ENCODE data around the gene PXDC1.
"Not testable (repeated sequence)": the region's sequence is repeated elsewhere in the genome, so short reads cannot be mapped to it uniquely, and the experiment has no call there.

The PXDC1 gene

DNA sequence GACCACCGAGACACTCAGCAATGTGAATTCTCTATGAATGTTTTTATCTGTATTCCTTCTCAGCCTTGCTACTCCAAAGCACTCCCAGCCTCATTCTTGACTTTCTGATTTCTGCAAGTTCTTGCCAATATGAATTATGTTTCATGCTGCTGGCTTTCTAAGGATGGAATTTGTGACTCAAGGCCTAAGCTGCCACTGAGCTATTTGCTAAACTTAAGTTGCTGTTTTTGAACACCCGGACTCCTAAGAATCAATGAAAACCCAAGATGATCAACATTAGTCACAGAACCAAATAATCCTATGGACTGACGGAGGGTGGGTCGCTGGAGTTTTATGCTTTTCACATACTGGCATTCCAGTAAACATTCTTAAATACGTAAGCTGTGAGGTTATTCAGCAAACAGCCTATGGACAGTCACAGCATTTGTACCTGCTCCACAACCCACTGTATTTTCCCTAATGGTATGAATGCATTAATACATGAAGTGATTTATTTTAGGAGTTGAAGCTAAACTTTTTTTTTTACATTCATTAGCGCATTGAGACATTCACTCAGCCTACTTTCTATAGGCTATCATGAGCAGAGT lies 8.2 kb upstream of the PXDC1 start:
- H3K4me2 ChIP-seq (ENCODE audit: insufficient read depth, low read length, poor library complexity, severe bottlenecking): no peak overlapping the region
- H3K4ac ChIP-seq (ENCODE audit: low read length): no peak overlapping the region
- no peak overlapping the region for H4K91ac ChIP-seq (ENCODE audit: low read depth, low read length, poor library complexity)
- no peak overlapping the region for H4K8ac ChIP-seq (ENCODE audit: low read depth, low read length)
- DNase-seq (ENCODE audit: low spot score): no peak
- H3K18ac ChIP-seq (ENCODE audit: low read length): no peak overlapping the region
- no peaks in the 10 kb centered on the region for H3K27me3 ChIP-seq (ENCODE audit: control insufficient read depth in 3 of 3, insufficient read depth in 3 of 3, low read depth in 1 of 3, low read length in 3 of 3)
- no peak overlapping the region for H3K4me3 ChIP-seq (ENCODE audit: low read length in 2 of 2)
- H3K9me3 ChIP-seq (replicated peaks in 1 of 2; ENCODE audit: control insufficient read depth in 2 of 2, insufficient read depth in 1 of 2, low read depth in 1 of 2, low read length in 2 of 2): no peaks in the 10 kb centered on the region
- H2BK15ac ChIP-seq (ENCODE audit: low read length): no peak overlapping the region
- H2AFZ ChIP-seq (ENCODE audit: low read length): no peak overlapping the region
- H3K36me3 ChIP-seq (replicated peaks in 1 of 2; ENCODE audit: control insufficient read depth in 2 of 2, insufficient read depth in 2 of 2, low read length in 2 of 2): no peaks in the 10 kb centered on the region
- H3K23ac ChIP-seq (ENCODE audit: low read depth, low read length, poor library complexity): no peak overlapping the region
- H2BK5ac ChIP-seq (ENCODE audit: low read length): no peak overlapping the region
- no peaks in the 10 kb centered on the region for H3K79me1 ChIP-seq (ENCODE audit: low read depth, low read length)
- H2BK12ac ChIP-seq (ENCODE audit: low read length): no peak overlapping the region
- H2BK120ac ChIP-seq (ENCODE audit: low read depth, low read length): no peak overlapping the region
- WGBS, 2 donors (ENCODE audit: extremely low coverage in 2 of 2, insufficient read length in 2 of 2, insufficient replicate concordance in 1 of 2): no CpG with 5 or more reads among the region's 6 CpGs
- no peak overlapping the region for H2AK5ac ChIP-seq (ENCODE audit: low read depth, low read length)
- peaks cover 1 to 2% of the 10 kb centered on the region in 2 donors for H3K4me1 ChIP-seq (ENCODE audit: control insufficient read depth in 2 of 2, insufficient read depth in 1 of 2, low read depth in 1 of 2, low read length in 2 of 2)
- H3K14ac ChIP-seq (ENCODE audit: low read length): no peak overlapping the region
- no peak overlapping the region for H3K9ac ChIP-seq (ENCODE audit: low read depth, low read length, poor library complexity)
- no peak overlapping the region for H3K27ac ChIP-seq (replicated peaks; ENCODE audit: low read length)

DNA sequence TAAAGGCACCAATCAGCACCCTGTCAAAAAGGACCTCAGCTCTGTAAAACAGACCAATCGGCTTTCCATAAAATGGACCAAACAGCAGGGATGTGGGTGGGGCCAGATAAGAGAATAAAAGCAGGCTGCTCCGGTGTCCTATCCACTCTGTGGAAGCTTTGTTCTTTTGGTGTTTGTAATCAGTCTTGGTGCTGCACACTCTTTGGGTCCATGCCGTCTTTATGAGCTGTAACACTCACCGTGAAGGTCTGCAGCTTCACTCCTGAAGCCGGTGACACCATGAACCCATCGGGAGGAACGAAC lies 7.3 kb upstream of the PXDC1 start:
- Histone ChIP-seq H3K4me1 (ENCODE audit: control insufficient read depth in 2 of 2, insufficient read depth in 1 of 2, low read depth in 1 of 2, low read length in 2 of 2) (peaks cover 1 to 2% of the 10 kb centered on the region in 2 donors), H3K79me1 (ENCODE audit: low read depth, low read length) (no peaks in the 10 kb centered on the region), H3K4me3 (ENCODE audit: low read length in 2 of 2) (no peak overlapping the region), H3K4ac (ENCODE audit: low read length) (no peak overlapping the region), H2BK120ac (ENCODE audit: low read depth, low read length) (no peak overlapping the region), H4K8ac (ENCODE audit: low read depth, low read length) (no peak overlapping the region), H3K36me3 (replicated peaks in 1 of 2; ENCODE audit: control insufficient read depth in 2 of 2, insufficient read depth in 2 of 2, low read length in 2 of 2) (no peaks in the 10 kb centered on the region), H3K23ac (ENCODE audit: low read depth, low read length, poor library complexity) (no peak overlapping the region), H4K91ac (ENCODE audit: low read depth, low read length, poor library complexity) (no peak overlapping the region), H3K9ac (ENCODE audit: low read depth, low read length, poor library complexity) (no peak overlapping the region), H3K9me3 (replicated peaks in 1 of 2; ENCODE audit: control insufficient read depth in 2 of 2, insufficient read depth in 1 of 2, low read depth in 1 of 2, low read length in 2 of 2) (no peaks in the 10 kb centered on the region), H3K4me2 (ENCODE audit: insufficient read depth, low read length, poor library complexity, severe bottlenecking) (no peak overlapping the region), H3K27me3 (ENCODE audit: control insufficient read depth in 3 of 3, insufficient read depth in 3 of 3, low read depth in 1 of 3, low read length in 3 of 3) (peaks cover 0 to 1% (median 0%) of the 10 kb centered on the region in 3 experiments), H3K18ac (ENCODE audit: low read length) (no peak overlapping the region), H3K27ac (replicated peaks; ENCODE audit: low read length) (no peak overlapping the region), H2BK15ac (ENCODE audit: low read length) (no peak overlapping the region), H3K14ac (ENCODE audit: low read length) (no peak overlapping the region), H2BK12ac (ENCODE audit: low read length) (no peak overlapping the region), H2AK5ac (ENCODE audit: low read depth, low read length) (no peak overlapping the region), H2AFZ (ENCODE audit: low read length) (no peak overlapping the region), H2BK5ac (ENCODE audit: low read length) (no peak overlapping the region)
- no peak for DNase-seq (ENCODE audit: low spot score)
- WGBS, 2 donors (ENCODE audit: extremely low coverage in 2 of 2, insufficient read length in 2 of 2, insufficient replicate concordance in 1 of 2): no CpG with 5 or more reads among the region's 7 CpGs

DNA sequence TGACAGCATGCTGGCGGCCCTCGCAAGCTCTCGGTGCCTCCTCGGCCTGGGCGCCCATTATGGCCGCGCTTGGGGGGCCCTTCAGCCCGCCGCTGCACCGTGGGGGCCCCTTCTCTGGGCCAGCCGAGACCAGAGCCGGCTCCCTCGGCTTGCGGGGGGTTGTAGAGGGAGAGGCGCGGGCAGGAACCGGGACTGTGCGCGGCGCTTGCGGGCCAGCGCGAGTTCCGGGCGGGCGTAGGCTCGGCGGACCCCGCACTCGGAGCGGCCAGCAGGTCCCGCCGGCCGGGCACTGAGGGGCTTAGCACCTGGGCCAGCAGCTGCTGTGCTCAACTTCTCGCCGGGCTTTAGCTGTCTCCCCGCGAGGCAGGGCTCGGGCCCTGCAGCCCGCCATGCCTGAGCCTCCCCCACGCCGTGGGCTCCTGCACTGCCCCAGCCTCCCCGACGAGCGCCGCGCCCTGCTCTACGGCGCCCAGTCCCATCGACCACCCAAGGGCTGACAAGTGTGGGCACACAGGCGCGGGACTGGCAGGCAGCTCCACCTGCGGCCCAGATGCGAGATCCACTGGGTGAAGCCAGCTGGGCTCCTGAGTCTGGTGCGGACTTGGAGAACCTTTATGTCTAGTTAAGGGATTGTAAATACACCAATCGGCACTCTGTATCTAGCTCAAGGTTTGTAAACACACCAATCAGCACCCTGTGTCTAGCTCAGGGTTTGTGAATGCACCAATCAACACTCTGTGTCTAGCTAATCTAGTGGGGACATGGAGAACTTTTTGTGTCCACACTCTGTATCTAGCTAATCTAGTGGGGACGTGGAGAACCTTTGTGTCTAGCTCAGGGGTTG lies 6.7 kb upstream of the PXDC1 start:
- H4K8ac ChIP-seq (ENCODE audit: low read depth, low read length); H3K14ac ChIP-seq (ENCODE audit: low read length); H2AK5ac ChIP-seq (ENCODE audit: low read depth, low read length); H3K27me3 ChIP-seq (ENCODE audit: control insufficient read depth in 3 of 3, insufficient read depth in 3 of 3, low read depth in 1 of 3, low read length in 3 of 3); H3K18ac ChIP-seq (ENCODE audit: low read length); H3K9ac ChIP-seq (ENCODE audit: low read depth, low read length, poor library complexity); H3K36me3 ChIP-seq (replicated peaks in 1 of 2; ENCODE audit: control insufficient read depth in 2 of 2, insufficient read depth in 2 of 2, low read length in 2 of 2); H2BK15ac ChIP-seq (ENCODE audit: low read length); H3K9me3 ChIP-seq (replicated peaks in 1 of 2; ENCODE audit: control insufficient read depth in 2 of 2, insufficient read depth in 1 of 2, low read depth in 1 of 2, low read length in 2 of 2); H2AFZ ChIP-seq (ENCODE audit: low read length); H3K23ac ChIP-seq (ENCODE audit: low read depth, low read length, poor library complexity); H2BK5ac ChIP-seq (ENCODE audit: low read length); H3K4ac ChIP-seq (ENCODE audit: low read length); H3K27ac ChIP-seq (replicated peaks; ENCODE audit: low read length); H3K4me1 ChIP-seq (ENCODE audit: control insufficient read depth in 2 of 2, insufficient read depth in 1 of 2, low read depth in 1 of 2, low read length in 2 of 2); H4K91ac ChIP-seq (ENCODE audit: low read depth, low read length, poor library complexity); H3K4me3 ChIP-seq (ENCODE audit: low read length in 2 of 2); DNase-seq (ENCODE audit: low spot score); H3K79me1 ChIP-seq (ENCODE audit: low read depth, low read length); H2BK120ac ChIP-seq (ENCODE audit: low read depth, low read length); H2BK12ac ChIP-seq (ENCODE audit: low read length); H3K4me2 ChIP-seq (ENCODE audit: insufficient read depth, low read length, poor library complexity, severe bottlenecking): not testable (repeated sequence)
- WGBS, 2 donors (ENCODE audit: extremely low coverage in 2 of 2, insufficient read length in 2 of 2, insufficient replicate concordance in 1 of 2): no CpG with 5 or more reads among the region's 57 CpGs

DNA sequence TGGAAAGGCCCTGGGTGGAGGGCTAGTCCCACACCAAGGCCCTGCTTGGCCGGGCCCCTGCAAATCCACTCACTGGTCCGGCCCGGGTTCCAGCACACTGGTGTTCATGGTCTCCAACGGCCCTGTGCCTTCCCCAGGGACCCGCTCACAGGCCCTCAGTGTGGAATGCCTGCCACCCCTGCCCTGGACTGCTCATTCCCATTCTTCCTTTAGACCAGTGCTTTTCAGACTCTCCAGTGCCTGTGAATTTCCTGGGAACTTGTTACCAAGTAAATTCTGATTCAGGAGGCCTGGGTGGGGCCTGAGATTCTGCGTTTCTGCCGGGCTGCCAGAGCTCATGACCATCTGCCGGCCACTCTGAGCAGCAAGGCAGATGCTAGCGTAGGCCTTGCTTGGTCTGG lies 5.7 kb upstream of the PXDC1 start:
- no peak for DNase-seq (ENCODE audit: low spot score)
- Histone ChIP-seq H3K4me2 (ENCODE audit: insufficient read depth, low read length, poor library complexity, severe bottlenecking) (no peak overlapping the region), H4K91ac (ENCODE audit: low read depth, low read length, poor library complexity) (no peak overlapping the region), H3K4me3 (ENCODE audit: low read length in 2 of 2) (no peak overlapping the region), H3K18ac (ENCODE audit: low read length) (no peak overlapping the region), H2AK5ac (ENCODE audit: low read depth, low read length) (no peak overlapping the region), H4K8ac (ENCODE audit: low read depth, low read length) (no peak overlapping the region), H3K27me3 (ENCODE audit: control insufficient read depth in 3 of 3, insufficient read depth in 3 of 3, low read depth in 1 of 3, low read length in 3 of 3) (peaks cover 0 to 15% (median 0%) of the 10 kb centered on the region in 3 experiments), H3K36me3 (replicated peaks in 1 of 2; ENCODE audit: control insufficient read depth in 2 of 2, insufficient read depth in 2 of 2, low read length in 2 of 2) (no peaks in the 10 kb centered on the region), H2BK12ac (ENCODE audit: low read length) (no peak overlapping the region), H2AFZ (ENCODE audit: low read length) (peak overlapping the region; percentile 14), H3K9ac (ENCODE audit: low read depth, low read length, poor library complexity) (no peak overlapping the region), H2BK15ac (ENCODE audit: low read length) (no peak overlapping the region), H3K27ac (replicated peaks; ENCODE audit: low read length) (no peak overlapping the region), H3K4ac (ENCODE audit: low read length) (no peak overlapping the region), H2BK5ac (ENCODE audit: low read length) (no peak overlapping the region), H2BK120ac (ENCODE audit: low read depth, low read length) (no peak overlapping the region), H3K9me3 (replicated peaks in 1 of 2; ENCODE audit: control insufficient read depth in 2 of 2, insufficient read depth in 1 of 2, low read depth in 1 of 2, low read length in 2 of 2) (peaks cover 0 to 3% of the 10 kb centered on the region in 2 donors), H3K14ac (ENCODE audit: low read length) (no peak overlapping the region), H3K4me1 (ENCODE audit: control insufficient read depth in 2 of 2, insufficient read depth in 1 of 2, low read depth in 1 of 2, low read length in 2 of 2) (peaks cover 1 to 6% of the 10 kb centered on the region in 2 donors), H3K79me1 (ENCODE audit: low read depth, low read length) (no peaks in the 10 kb centered on the region), H3K23ac (ENCODE audit: low read depth, low read length, poor library complexity) (no peak overlapping the region)
- WGBS, 2 donors (ENCODE audit: extremely low coverage in 2 of 2, insufficient read length in 2 of 2, insufficient replicate concordance in 1 of 2): no CpG with 5 or more reads among the region's 9 CpGs
